MM.1S (cell line): ENCODE data around the gene DOCK10.

ENCODE experiments used
- CTCF ChIP-seq: fragments of 300-600 bp; sonication (generic); IDR thresholded peaks from 2 replicates; pipeline ENCODE4 v1.5.1; 2016; ENCODE audit warnings: antibody characterized with exemption, low read length, mixed read lengths
- EZH2 ChIP-seq: fragments of 300-600 bp; sonication (generic); optimal IDR thresholded peaks from 2 replicates; pipeline ENCODE3; 2017; ENCODE audit warnings: low read depth, mild to moderate bottlenecking, antibody characterized with exemption, low read length, mixed read lengths
- EZH2phosphoT487 ChIP-seq: fragments of 300-600 bp; sonication (generic); IDR thresholded peaks from 2 replicates; pipeline ENCODE4 v1.6.1; 2018; ENCODE audit warnings: antibody characterized with exemption, low read length

GRCh38 chr2:224803930-224804329 is 238.3 kb downstream of the DOCK10 start:
- TF ChIP-seq CTCF (no peak), EZH2phosphoT487 (no peak), EZH2 (no peak)
